PFSK-1 (cell line): ENCODE measurements around the gene CRYBA4.

Experiments
- POLR2AphosphoS5 ChIP-seq: IDR thresholded peaks from 2 replicates; pipeline ENCODE4 v1.6.1; 2012; ENCODE audit warnings: low read depth, mild to moderate bottlenecking, control low read depth, low read length, moderate library complexity
- TAF1 ChIP-seq: IDR thresholded peaks from 2 replicates; pipeline ENCODE4 v1.6.1; 2012; ENCODE audit warnings: low read length, control low read depth, borderline replicate concordance; ENCODE audit not compliant: insufficient read depth
- TF ChIP-seq, protein P1 (sequence below), 2 experiments: IDR thresholded peaks; 2 replicates each; pipeline versions ENCODE4 v1.6.1 to v1.8.0; 2011 to 2012; ENCODE audit warnings: low read depth in 2 of 2, low read length in 2 of 2, control low read depth in 1 of 2, inconsistent platforms in 1 of 2, mild to moderate bottlenecking in 1 of 2, moderate library complexity in 1 of 2; ENCODE audit not compliant: insufficient read depth in 1 of 2

- no peak for TF ChIP-seq POLR2AphosphoS5
- TF ChIP-seq, protein P1, sequence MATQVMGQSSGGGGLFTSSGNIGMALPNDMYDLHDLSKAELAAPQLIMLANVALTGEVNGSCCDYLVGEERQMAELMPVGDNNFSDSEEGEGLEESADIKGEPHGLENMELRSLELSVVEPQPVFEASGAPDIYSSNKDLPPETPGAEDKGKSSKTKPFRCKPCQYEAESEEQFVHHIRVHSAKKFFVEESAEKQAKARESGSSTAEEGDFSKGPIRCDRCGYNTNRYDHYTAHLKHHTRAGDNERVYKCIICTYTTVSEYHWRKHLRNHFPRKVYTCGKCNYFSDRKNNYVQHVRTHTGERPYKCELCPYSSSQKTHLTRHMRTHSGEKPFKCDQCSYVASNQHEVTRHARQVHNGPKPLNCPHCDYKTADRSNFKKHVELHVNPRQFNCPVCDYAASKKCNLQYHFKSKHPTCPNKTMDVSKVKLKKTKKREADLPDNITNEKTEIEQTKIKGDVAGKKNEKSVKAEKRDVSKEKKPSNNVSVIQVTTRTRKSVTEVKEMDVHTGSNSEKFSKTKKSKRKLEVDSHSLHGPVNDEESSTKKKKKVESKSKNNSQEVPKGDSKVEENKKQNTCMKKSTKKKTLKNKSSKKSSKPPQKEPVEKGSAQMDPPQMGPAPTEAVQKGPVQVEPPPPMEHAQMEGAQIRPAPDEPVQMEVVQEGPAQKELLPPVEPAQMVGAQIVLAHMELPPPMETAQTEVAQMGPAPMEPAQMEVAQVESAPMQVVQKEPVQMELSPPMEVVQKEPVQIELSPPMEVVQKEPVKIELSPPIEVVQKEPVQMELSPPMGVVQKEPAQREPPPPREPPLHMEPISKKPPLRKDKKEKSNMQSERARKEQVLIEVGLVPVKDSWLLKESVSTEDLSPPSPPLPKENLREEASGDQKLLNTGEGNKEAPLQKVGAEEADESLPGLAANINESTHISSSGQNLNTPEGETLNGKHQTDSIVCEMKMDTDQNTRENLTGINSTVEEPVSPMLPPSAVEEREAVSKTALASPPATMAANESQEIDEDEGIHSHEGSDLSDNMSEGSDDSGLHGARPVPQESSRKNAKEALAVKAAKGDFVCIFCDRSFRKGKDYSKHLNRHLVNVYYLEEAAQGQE (IDR thresholded peaks at IDR 0.05; ENCODE audit: insufficient read depth in 1 of 2, low read depth in 2 of 2, low read length in 2 of 2), result no peak
- TF ChIP-seq TAF1, result no peak
Observed at GRCh38 chr22:26574001-26574723, 47.6 kb upstream of the CRYBA4 start.
